MM.1S (cell line): Measurements from ENCODE around the gene CEMIP2.

Experiments used
- DNase-seq: peaks from one replicate; pipeline ENCODE4 v3.0.0-alpha.2; 2015
- H2AFZ ChIP-seq: fragments of 300-600 bp; sonication (generic); 2 replicates; pipeline ENCODE4 v1.6.0; 2016; ENCODE audit warnings: antibody characterized with exemption, low read length
- H3F3A ChIP-seq: fragments of 300-600 bp; sonication (generic); 2 replicates; pipeline ENCODE4 v1.6.1; 2016; ENCODE audit warnings: mild to moderate bottlenecking, antibody characterized with exemption, low read length, moderate library complexity, mixed read lengths; ENCODE audit not compliant: insufficient read depth
- H3K27ac ChIP-seq: fragments of 300-600 bp; sonication (generic); 2 replicates; pipeline ENCODE4 v1.5.1; 2016; ENCODE audit warnings: mild to moderate bottlenecking, low read length
- H3K27me3 ChIP-seq: fragments of 300-600 bp; sonication (generic); replicated peaks from 2 replicates; pipeline ENCODE4 v1.6.0; 2016; ENCODE audit warnings: low read length; ENCODE audit not compliant: insufficient read depth
- H3K36me3 ChIP-seq: fragments of 300-600 bp; sonication (generic); replicated peaks from 2 replicates; pipeline ENCODE4 v1.6.1; 2016; ENCODE audit warnings: mild to moderate bottlenecking, low read length, mixed read lengths; ENCODE audit not compliant: insufficient read depth
- H3K4me1 ChIP-seq: fragments of 300-600 bp; sonication (generic); 2 replicates; pipeline ENCODE4 v1.6.1; 2016; ENCODE audit warnings: low read length, mixed read lengths
- H3K4me2 ChIP-seq: fragments of 300-600 bp; sonication (generic); 2 replicates; pipeline ENCODE4 v1.6.0; 2016; ENCODE audit warnings: low read depth, low read length
- H3K4me3 ChIP-seq: fragments of 300-600 bp; sonication (generic); 2 replicates; pipeline ENCODE4 v1.5.1; 2016; ENCODE audit warnings: low read length, mixed read lengths
- H3K79me2 ChIP-seq: fragments of 300-600 bp; sonication (generic); 2 replicates; pipeline ENCODE4 v1.6.1; 2016; ENCODE audit warnings: mixed run types, low read length, mixed read lengths
- H3K9ac ChIP-seq: fragments of 300-600 bp; sonication (generic); 2 replicates; pipeline ENCODE4 v1.6.1; 2016; ENCODE audit warnings: low read length, mixed read lengths
- H3K9me2 ChIP-seq: fragments of 300-600 bp; sonication (generic); replicated peaks from 2 replicates; pipeline ENCODE4 v1.6.1; 2016; ENCODE audit warnings: mild to moderate bottlenecking, low read length, mixed read lengths; ENCODE audit not compliant: insufficient read depth
- H3K9me3 ChIP-seq: fragments of 300-600 bp; sonication (generic); replicated peaks from 2 replicates; pipeline ENCODE4 v1.6.1; 2016; ENCODE audit warnings: mild to moderate bottlenecking, low read length, mixed read lengths; ENCODE audit not compliant: insufficient read depth
- H4K20me1 ChIP-seq: fragments of 300-600 bp; sonication (generic); 2 replicates; pipeline ENCODE4 v1.6.1; 2016; ENCODE audit warnings: mild to moderate bottlenecking, low read length, moderate library complexity, mixed read lengths; ENCODE audit not compliant: insufficient read depth
- CTCF ChIP-seq: fragments of 300-600 bp; sonication (generic); IDR thresholded peaks from 2 replicates; pipeline ENCODE4 v1.5.1; 2016; ENCODE audit warnings: antibody characterized with exemption, low read length, mixed read lengths
- EZH2 ChIP-seq: fragments of 300-600 bp; sonication (generic); optimal IDR thresholded peaks from 2 replicates; pipeline ENCODE3; 2017; ENCODE audit warnings: low read depth, mild to moderate bottlenecking, antibody characterized with exemption, low read length, mixed read lengths
- EZH2phosphoT487 ChIP-seq: fragments of 300-600 bp; sonication (generic); IDR thresholded peaks from 2 replicates; pipeline ENCODE4 v1.6.1; 2018; ENCODE audit warnings: antibody characterized with exemption, low read length

The CEMIP2 gene

GRCh38 chr9:71764463-71764862, 3.9 kb downstream of the CEMIP2 start:
- Histone ChIP-seq H3K27ac (no peak overlapping the region), H4K20me1 (no peaks in the 10 kb centered on the region), H3K9me2 (no peaks in the 10 kb centered on the region), H3K4me1 (no peaks in the 10 kb centered on the region), H3K4me2 (no peak overlapping the region), H3K36me3 (no peaks in the 10 kb centered on the region), H3K9ac (no peak overlapping the region), H3K4me3 (no peak overlapping the region), H3F3A (peaks cover 8% of the 10 kb centered on the region; the same call in 1 of the 2 replicates), H3K9me3 (no peaks in the 10 kb centered on the region), H2AFZ (no peak overlapping the region), H3K79me2 (peaks cover 12% of the 10 kb centered on the region), H3K27me3 (no peaks in the 10 kb centered on the region)
- no peak for TF ChIP-seq EZH2phosphoT487
- no peak for TF ChIP-seq EZH2
- no peak for TF ChIP-seq CTCF
- DNase-seq: no peak

GRCh38 chr9:71763832-71764231, 4.5 kb downstream of the CEMIP2 start:
- TF ChIP-seq EZH2: no peak
- no peak for TF ChIP-seq EZH2phosphoT487
- no peak for TF ChIP-seq CTCF
- no peaks in the 10 kb centered on the region for H3K27me3 ChIP-seq
- no peaks in the 10 kb centered on the region for H3K9me3 ChIP-seq
- H3K27ac ChIP-seq: no peak overlapping the region
- H2AFZ ChIP-seq: no peak overlapping the region
- no peak overlapping the region for H3K4me2 ChIP-seq
- no peak overlapping the region for H3K9ac ChIP-seq
- no peak for DNase-seq
- H3K79me2 ChIP-seq: peaks cover 12% of the 10 kb centered on the region
- H3K4me1 ChIP-seq: no peaks in the 10 kb centered on the region
- peaks cover 3% of the 10 kb centered on the region; the same call in 1 of the 2 replicates for H3F3A ChIP-seq
- H3K4me3 ChIP-seq: no peak overlapping the region
- no peaks in the 10 kb centered on the region for H3K36me3 ChIP-seq
- H4K20me1 ChIP-seq: no peaks in the 10 kb centered on the region
- H3K9me2 ChIP-seq: no peaks in the 10 kb centered on the region

DNA sequence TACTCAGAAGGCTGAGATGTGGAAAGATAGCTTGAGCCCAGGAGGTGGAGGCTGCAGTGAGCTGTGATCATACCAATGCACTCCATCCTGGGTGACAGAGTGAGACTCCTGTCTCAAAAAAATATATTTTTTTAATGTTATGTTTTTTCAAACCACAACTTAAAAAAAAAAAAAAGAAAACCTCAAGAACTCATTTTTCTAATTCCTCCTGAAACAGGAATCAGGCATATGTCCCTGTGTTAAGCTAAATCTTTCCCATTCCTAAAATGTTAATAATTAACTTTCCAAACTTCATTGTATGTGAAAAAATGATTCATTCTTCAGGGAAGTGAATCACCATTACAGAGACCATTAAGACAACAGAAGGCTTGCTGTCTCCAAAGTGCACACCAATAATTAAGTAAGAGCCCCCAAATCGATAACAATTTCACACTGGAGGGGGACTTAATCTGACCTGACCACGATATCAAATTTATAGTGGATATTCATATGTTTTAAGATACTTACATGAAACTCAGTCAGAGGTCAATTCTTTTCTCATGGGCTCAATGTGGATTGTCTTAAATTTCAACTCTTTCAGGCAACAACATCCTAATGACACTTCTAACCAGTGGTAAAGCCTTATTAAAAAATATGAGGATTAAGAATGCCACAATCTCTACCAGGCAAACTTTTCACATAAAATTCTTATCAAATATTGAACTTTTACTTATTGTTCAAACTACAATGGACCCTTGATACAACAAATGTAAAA, 5.2 kb downstream of the CEMIP2 start:
- H3K27ac ChIP-seq: no peak overlapping the region
- H3F3A ChIP-seq: no peaks in the 10 kb centered on the region
- no peaks in the 10 kb centered on the region for H3K9me3 ChIP-seq
- no peak overlapping the region for H2AFZ ChIP-seq
- peaks cover 12% of the 10 kb centered on the region for H3K79me2 ChIP-seq
- H3K27me3 ChIP-seq: no peaks in the 10 kb centered on the region
- no peak overlapping the region for H3K9ac ChIP-seq
- TF ChIP-seq EZH2phosphoT487 (no peak), CTCF (no peak), EZH2 (no peak)
- H3K4me1 ChIP-seq: no peaks in the 10 kb centered on the region
- no peak overlapping the region for H3K4me2 ChIP-seq
- H3K4me3 ChIP-seq: no peak overlapping the region
- H4K20me1 ChIP-seq: no peaks in the 10 kb centered on the region
- no peaks in the 10 kb centered on the region for H3K36me3 ChIP-seq
- DNase-seq: no peak
- no peaks in the 10 kb centered on the region for H3K9me2 ChIP-seq
